Stimulated activated CD8-positive, alpha-beta memory T cell treated with anti-CD3 and anti-CD28 coated beads, Interleukin-12 subunit alpha, Interleukin-12 subunit beta, amount 100 ng/mL, for 1 hour (primary cell): Measurements from ENCODE around the gene ELF1.
"Not testable (repeated sequence)": the region's sequence is repeated elsewhere in the genome, so short reads cannot be mapped to it uniquely, and the experiment has no call there.

Experiments
- DNase-seq: peaks from one replicate; pipeline ENCODE4 v3.0.0-alpha.2; 2020; ENCODE audit warnings: low read depth

ELF1 gene

DNA sequence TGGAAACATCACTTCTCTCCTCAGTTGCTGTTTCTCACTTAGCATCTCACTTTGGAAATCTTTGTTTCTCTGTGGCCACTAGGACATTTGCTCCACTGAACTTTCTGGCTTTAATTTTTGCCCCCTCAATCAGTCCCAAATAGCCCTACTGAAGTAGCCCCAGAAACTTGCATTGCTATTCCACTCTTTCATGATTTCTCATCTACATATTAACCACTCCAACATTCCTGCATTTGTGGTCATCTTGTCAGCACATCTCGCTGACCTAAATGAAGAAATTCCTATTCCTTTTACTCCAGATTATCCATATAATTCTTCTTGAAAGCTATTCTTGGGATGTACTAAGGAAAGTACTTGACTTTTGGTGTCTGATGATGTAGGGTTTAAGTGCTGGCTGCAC lies 134.9 kb downstream of the ELF1 start:
- not testable (repeated sequence) for DNase-seq
